HS-5 (cell line): Measurements from ENCODE around the gene ANO9.
"Not testable (repeated sequence)": the region's sequence is repeated elsewhere in the genome, so short reads cannot be mapped to it uniquely, and the experiment has no call there.

Experiments used
- DNase-seq: peaks from one replicate; pipeline ENCODE4 v3.0.0-alpha.2; 2012; ENCODE audit warnings: low read depth

Gene ANO9

DNA sequence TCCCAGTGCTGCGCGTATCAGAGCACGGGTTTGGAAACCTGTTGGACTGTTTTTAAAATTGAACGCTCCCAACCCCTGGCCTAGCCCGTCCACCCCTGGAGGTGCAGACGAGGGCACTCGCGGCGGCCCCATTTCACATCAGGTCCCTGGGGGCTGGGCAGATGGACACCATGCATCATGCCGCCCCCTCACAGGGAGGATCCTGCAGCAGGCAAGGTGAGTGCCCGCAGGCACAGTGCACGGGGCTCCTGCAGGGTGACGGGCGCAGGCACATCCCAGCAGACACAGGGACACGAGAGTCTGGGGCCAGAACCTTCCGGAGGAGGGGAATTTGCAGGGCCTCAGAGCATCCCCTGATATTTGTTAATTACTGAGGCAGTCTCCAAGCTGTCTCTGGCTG lies 7.3 kb downstream of the ANO9 start:
- DNase-seq: no peak

- no peak for DNase-seq
Measured at GRCh38 chr11:433641-434040, 8.2 kb downstream of the ANO9 start.

DNA sequence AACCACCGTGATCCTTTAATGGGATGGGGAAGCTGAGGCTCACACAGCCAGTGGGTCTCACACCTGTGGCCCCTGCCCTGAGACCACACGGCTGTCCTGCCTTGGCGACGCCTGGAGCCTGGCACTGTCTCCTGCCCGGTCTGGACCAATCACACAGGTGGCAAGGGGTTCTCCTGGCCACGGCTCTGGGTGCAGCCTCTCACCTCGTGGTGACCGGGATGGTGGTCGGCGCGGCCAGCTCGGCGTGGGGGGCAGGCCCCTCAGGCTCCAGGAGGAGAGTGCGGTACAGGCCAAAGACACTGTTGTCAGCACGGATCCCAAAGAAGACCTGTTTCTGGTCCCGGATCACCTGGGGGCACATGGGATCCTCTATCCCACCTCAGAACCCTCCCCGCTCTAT lies 8.7 kb downstream of the ANO9 start:
- no peak for DNase-seq

GRCh38 chr11:432501-433100 lies 9.2 kb downstream of the ANO9 start:
- no peak for DNase-seq

GRCh38 chr11:431921-432320 lies 9.9 kb downstream of the ANO9 start:
- DNase-seq: no peak

- DNase-seq: no peak
Measured at GRCh38 chr11:429931-430456, 11.8 kb downstream of the ANO9 start.

DNA sequence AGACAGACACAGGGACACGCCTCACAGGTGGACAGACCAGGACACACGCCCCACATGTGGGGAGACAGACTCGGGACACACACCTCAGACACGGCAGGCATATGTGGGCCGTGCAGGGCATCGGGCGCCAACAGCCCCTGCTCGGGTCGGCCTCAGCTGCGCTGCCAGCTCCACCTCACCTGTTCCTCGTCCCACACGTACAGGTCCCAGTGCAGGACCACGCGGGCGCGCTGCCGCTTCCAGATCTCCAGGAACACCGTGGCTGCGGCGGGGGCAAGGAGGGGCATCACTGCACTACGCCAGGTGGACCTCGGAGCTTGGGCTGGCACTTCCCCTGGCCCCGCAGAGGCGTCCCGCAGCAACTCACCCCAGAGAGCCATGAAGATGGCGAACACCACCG lies 12.4 kb downstream of the ANO9 start:
- no peak for DNase-seq

GRCh38 chr11:428295-428694 lies 13.5 kb downstream of the ANO9 start:
- no peak for DNase-seq

DNA sequence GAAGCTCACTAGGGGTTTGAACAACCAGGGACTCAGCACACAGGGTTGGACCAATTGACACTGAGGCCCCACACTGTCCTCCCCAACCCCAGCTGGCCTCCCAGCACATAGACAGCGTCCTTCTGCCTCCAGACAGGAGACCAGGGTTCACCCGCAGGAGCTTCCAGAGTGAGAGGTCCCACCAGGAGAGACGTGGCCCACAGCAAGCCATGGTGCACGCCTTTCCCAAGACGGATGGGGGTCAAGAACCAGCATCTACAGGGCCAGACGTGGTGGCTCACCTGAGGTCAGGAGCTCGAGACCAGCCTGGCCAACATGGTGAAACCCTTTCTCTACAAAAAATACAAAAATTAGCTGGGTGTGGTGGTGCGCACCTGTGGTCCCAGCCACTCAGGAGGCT lies 15.0 kb downstream of the ANO9 start:
- no peak for DNase-seq

- no peak for DNase-seq
Measured at GRCh38 chr11:425301-425700, 16.5 kb downstream of the ANO9 start.

DNA sequence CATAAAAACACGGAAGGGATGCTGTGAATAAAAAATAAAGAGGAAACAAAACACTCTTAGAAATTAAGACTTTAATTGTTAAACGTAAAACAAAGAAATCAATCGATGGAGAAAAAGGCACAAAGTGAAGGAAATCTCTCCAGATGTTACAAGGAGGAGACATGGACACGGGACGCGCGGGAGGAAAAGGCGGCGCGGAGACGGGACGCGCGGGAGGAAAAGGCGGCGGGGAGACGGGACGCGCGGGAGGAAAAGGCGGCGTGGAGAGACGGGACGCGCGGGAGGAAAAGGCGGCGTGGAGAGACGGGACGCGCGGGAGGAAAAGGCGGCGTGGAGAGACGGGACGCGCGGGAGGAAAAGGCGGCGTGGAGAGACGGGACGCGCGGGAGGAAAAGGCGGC lies 17.0 kb downstream of the ANO9 start:
- DNase-seq: not testable (repeated sequence)

DNA sequence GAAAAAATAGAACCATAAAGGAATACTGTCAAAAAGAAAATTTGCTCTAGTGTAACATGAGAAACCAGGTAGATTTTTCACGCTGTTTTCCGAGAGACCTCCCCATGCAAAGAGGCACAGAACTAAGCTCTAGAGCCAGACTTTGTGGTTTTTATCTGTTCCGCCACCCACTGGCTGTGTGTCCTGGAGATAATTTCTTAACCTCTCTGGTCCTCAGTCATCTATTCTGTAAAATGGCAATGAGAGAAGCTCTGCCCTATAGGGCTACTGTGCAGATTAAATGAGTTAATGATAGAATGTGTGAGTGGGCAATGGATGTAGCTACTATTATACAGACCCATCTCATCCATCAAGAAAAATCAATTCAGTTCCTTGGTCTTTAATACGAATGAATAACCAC lies 17.6 kb downstream of the ANO9 start:
- DNase-seq: no peak

- DNase-seq: no peak
Measured at GRCh38 chr11:422249-422656, 19.6 kb downstream of the ANO9 start.

- no peak for DNase-seq
Measured at GRCh38 chr11:420911-421321, 20.9 kb downstream of the ANO9 start.

DNA sequence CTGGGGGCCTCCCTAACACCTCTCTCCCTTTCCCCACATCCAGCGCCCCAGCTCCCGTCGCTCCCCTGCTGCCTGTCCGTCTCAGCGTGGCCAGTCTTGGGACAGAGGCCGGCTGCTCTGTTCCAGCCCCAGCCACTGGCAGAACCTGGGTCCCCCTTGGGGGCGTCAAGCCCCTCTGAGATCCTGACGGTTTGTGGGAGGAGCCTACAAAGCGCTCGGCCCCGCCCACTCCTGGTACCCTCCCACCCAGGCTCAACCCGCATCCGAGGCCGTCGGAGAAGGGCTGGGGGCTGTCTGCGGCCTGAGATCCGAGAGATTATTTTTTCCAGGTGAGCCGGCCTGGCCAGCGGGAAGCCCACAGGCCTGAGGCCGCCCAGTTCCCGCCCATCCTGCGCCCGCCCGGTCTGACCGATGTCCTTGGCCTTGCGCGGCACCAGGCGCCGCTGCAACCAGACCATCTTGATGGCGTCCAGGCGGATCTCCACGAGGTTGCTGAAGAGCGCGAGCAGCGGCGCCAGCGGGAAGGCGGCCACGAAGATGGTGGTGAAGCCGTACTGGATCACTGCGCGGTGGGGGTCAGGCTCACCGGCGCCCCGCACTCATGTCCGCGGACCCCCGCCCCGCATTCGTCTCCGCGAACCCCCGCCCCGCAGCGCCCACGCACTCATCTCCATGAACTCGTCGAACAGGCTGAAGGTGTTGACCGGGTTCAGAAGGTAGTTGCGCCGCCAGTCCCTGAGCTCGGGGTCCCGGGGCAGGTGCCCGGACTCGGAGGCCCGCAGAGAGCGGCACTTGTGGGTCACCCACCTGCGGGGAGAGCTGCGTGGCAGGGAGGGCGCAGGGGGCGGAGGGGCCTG lies 21.5 kb downstream of the ANO9 start:
- no peak for DNase-seq

DNA sequence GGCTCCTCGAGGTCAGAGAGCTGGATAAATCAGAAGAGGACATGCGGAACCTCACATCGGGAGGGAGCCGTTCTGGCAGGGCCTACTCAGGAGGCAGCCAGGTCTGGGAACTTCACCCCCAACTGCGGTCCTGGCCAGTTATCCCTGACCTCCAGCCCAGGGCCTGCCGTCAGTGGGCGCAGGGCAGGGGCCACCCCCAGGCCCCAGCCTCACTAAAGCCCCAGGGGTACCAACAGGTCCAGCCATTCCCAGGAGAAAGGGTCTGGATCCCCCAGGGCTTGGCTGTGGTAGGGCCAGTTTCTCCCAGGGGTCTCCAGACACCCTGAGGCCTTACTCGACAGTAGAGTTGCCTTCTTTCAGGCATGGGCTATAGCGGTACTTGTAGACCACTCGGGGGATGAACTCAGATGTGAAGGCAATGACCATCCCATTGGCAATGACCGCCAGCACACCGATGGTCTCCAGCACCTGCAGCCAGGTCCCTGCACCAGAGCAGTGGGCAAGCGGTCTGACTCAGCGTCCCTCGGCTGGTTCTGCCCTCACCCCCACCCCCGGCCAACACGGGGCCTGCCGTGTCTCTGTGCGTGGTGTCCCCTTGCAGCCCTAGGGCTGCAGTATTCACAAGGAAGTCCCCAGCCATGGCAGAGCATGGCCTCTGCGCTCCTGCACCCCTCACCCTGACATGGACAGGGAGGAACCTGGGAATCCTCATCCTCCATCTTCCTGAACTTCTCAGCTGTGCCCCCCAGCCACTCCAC lies 22.4 kb downstream of the ANO9 start:
- DNase-seq: no peak

DNA sequence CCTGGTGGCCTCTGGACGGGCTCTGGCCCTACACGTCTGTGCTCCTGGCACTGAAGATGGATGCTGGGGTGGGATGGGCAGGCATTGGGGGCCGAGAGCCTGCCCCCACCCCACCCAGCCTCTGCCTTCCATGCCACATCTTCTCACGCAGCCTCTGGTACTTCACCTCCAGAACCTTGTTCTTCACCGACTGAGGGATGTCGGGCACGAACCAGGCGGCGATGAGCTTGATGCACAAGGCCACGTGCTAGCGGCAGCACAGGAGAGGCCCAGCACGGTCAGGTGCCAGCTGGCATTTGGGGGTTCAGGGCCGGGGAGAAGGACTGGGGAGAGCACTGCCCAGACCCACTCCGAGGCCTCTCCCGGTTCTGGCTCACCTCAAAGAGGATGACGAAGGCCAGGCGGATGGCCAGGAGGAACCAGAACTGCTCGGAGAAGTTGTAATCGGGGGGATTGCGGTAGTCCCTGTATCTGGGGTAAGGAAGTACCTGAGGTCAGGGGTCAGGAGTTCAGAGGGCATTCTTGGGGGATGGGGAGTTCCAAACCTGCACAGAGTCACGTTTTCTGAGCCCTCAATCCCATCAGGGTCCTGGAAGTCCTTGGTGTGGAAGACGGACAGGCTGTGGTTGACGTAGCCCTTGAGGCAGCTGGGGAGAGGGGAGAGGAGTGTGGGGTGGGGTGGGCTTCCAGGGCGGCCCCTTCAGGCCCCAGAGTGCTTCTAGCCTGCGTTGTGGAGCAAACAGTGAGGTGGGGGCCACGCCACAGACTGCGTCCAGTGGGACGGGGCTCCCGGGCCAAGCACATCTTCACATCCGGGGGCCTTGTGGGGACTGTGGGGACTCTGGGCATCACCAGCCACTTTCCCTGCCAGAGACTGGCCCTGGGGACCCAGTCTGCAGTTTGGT lies 23.2 kb downstream of the ANO9 start:
- no peak for DNase-seq

- DNase-seq: no peak
Measured at GRCh38 chr11:417652-418342, 24.0 kb downstream of the ANO9 start.

DNA sequence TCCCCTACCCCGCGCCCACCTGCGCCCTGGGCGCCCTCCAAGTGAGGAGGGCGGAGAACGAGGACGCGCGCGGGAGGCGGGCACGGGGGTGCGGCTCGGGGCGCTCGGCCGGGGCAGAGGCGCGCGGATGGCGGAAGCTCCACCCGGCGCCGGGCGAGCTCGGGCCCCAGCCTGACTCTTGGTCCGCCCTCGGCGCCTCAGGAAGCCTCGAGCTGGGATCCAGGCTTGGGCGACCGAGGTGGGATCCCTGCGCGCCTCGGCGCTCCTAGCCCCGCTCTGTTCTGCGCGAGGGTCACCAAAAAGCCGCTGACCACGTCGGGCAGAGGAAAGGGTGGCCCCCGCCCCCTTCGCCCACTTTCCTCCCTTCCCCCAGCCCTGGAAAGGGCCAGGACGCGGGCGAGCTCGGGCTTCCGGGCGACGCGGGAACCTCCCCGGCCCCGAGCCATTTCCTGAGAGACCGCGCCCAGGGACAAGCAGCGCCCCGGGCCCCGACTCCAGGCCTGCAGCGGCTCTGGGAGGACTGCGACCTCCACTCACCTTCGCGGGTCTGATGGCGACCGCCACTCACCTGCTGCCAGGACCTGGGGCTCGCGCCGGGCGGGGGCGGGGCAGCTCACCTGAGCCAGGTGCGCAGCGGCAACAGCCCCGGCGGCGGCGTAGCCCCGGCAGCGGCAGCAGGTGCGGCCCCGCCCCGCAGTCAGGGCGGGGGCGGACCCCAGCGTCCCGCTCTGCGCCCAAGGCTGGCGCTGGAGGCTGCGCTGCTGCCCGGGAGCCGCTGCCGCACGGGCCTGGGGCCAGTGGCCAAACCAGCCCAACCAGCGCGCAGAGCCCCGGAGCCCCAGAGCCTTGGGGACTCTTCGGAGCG lies 24.8 kb downstream of the ANO9 start:
- DNase-seq: no peak
